ENCODE measurements around the gene ITGB2.

Gene ITGB2

GRCh38 chr21:44842721-44843445 is 77.8 kb downstream of the ITGB2 start:
- DNase-seq (ENCODE audit: low read depth), result no peak
- no peak overlapping the region for H3K4me3 ChIP-seq (ENCODE audit: control insufficient read depth, low read depth, low read length)
- TF ChIP-seq CTCF (IDR thresholded peaks at IDR 0.05; ENCODE audit: control insufficient read depth, insufficient read depth, low read depth, low read length, missing control alignments), result no peak

- no peak overlapping the region for H3K4me3 ChIP-seq (ENCODE audit: control insufficient read depth, low read depth, low read length)
- TF ChIP-seq CTCF (IDR thresholded peaks at IDR 0.05; ENCODE audit: control insufficient read depth, insufficient read depth, low read depth, low read length, missing control alignments), result no peak
- DNase-seq (ENCODE audit: low read depth), result no peak
Observed at GRCh38 chr21:44842087-44842486, 78.6 kb downstream of the ITGB2 start.

GRCh38 chr21:44840771-44841170 is 79.9 kb downstream of the ITGB2 start:
- DNase-seq (ENCODE audit: low read depth), result no peak
- no peak overlapping the region for H3K4me3 ChIP-seq (ENCODE audit: control insufficient read depth, low read depth, low read length)
- no peak for TF ChIP-seq CTCF (IDR thresholded peaks at IDR 0.05; ENCODE audit: control insufficient read depth, insufficient read depth, low read depth, low read length, missing control alignments)

- DNase-seq (ENCODE audit: low read depth), result no peak
- no peak for TF ChIP-seq CTCF (IDR thresholded peaks at IDR 0.05; ENCODE audit: control insufficient read depth, insufficient read depth, low read depth, low read length, missing control alignments)
Observed at GRCh38 chr21:44838951-44839350, 81.7 kb downstream of the ITGB2 start.

GRCh38 chr21:44838039-44838895 is 82.4 kb downstream of the ITGB2 start:
- TF ChIP-seq CTCF (IDR thresholded peaks at IDR 0.05; ENCODE audit: control insufficient read depth, insufficient read depth, low read depth, low read length, missing control alignments), result no peak
- H3K4me3 ChIP-seq (ENCODE audit: control insufficient read depth, low read depth, low read length), result no peak overlapping the region
- no peak for DNase-seq (ENCODE audit: low read depth)

More at GRCh38 chr21:44838951-44839350, 81.7 kb downstream of the ITGB2 start:
- no peak overlapping the region for H3K4me3 ChIP-seq (ENCODE audit: control insufficient read depth, low read depth, low read length)

GRCh38 chr21:44837537-44837936 is 83.2 kb downstream of the ITGB2 start:
- no peak for TF ChIP-seq CTCF (IDR thresholded peaks at IDR 0.05; ENCODE audit: control insufficient read depth, insufficient read depth, low read depth, low read length, missing control alignments)
- no peak overlapping the region for H3K4me3 ChIP-seq (ENCODE audit: control insufficient read depth, low read depth, low read length)
- DNase-seq (ENCODE audit: low read depth), result no peak
